SK-N-SH treated with all-trans-retinoic acid at 6 μM for 48 hours (cell line): Measurements from ENCODE around the gene DENND1A.

Experiments
- ATAC-seq: fragments of 200-7000 bp; cut with Tn5 transposase; 3 replicates; pipeline ENCODE4 v1.9.1; 2020; ENCODE audit warnings: mild to moderate bottlenecking, moderate library complexity
- ARNTL ChIP-seq: fragments of 450-650 bp; formaldehyde crosslinking; IDR thresholded peaks from 2 replicates; pipeline ENCODE4 v1.5.0; 2020; ENCODE audit warnings: low read depth, mild to moderate bottlenecking, moderate library complexity, borderline replicate concordance
- BACH2 ChIP-seq: fragments of 250-450 bp; sonication (Bioruptor Pico); IDR thresholded peaks from 2 replicates; pipeline ENCODE4 v1.9.0; 2021; ENCODE audit warnings: mild to moderate bottlenecking, borderline replicate concordance
- CSDC2 ChIP-seq: fragments of 250-450 bp; sonication (Bioruptor Pico); IDR thresholded peaks from 2 replicates; pipeline ENCODE4 v1.5.0; 2020; ENCODE audit warnings: mild to moderate bottlenecking, moderate library complexity
- ESRRG ChIP-seq: fragments of 250-450 bp; sonication (Bioruptor Pico); IDR thresholded peaks from 2 replicates; pipeline ENCODE4 v1.6.1; 2021; ENCODE audit warnings: mild to moderate bottlenecking
- GLIS3 ChIP-seq: fragments of 250-450 bp; sonication (Bioruptor Pico); IDR thresholded peaks from 2 replicates; pipeline ENCODE4 v1.5.0; 2020; ENCODE audit warnings: mild to moderate bottlenecking, moderate library complexity
- ISL1 ChIP-seq: fragments of 250-450 bp; sonication (Bioruptor Pico); IDR thresholded peaks from 2 replicates; pipeline ENCODE4 v2.1.2; 2022; ENCODE audit warnings: mild to moderate bottlenecking, moderate library complexity
- OSR1 ChIP-seq: fragments of 250-450 bp; sonication (Bioruptor Pico); IDR thresholded peaks from 2 replicates; pipeline ENCODE4 v1.8.0; 2022; ENCODE audit warnings: moderate library complexity, mild to moderate bottlenecking, inconsistent platforms
- PPARA ChIP-seq: fragments of 250-450 bp; sonication (Bioruptor Pico); IDR thresholded peaks from 2 replicates; pipeline ENCODE4 v1.5.0; 2020; ENCODE audit warnings: mild to moderate bottlenecking, borderline replicate concordance
- RARB ChIP-seq: fragments of 250-450 bp; sonication (Bioruptor Pico); IDR thresholded peaks from 2 replicates; pipeline ENCODE4 v1.8.0; 2021; ENCODE audit warnings: mild to moderate bottlenecking, moderate library complexity
- SNAI2 ChIP-seq: fragments of 250-450 bp; sonication (Bioruptor Pico); IDR thresholded peaks from 2 replicates; pipeline ENCODE4 v1.5.0; 2020; ENCODE audit warnings: mild to moderate bottlenecking, moderate library complexity
- TCF4 ChIP-seq: fragments of 250-450 bp; sonication (Bioruptor Pico); IDR thresholded peaks from 2 replicates; pipeline ENCODE4 v1.8.0; 2021; ENCODE audit warnings: mild to moderate bottlenecking, moderate library complexity, borderline replicate concordance
- TOX ChIP-seq: fragments of 250-450 bp; sonication (Bioruptor Pico); IDR thresholded peaks from 2 replicates; pipeline ENCODE4 v1.8.0; 2021; ENCODE audit warnings: mild to moderate bottlenecking, moderate library complexity, borderline replicate concordance
- ZFP3 ChIP-seq: fragments of 250-450 bp; sonication (Bioruptor Pico); IDR thresholded peaks from 2 replicates; pipeline ENCODE4 v1.5.0; 2020; ENCODE audit warnings: mild to moderate bottlenecking, moderate library complexity
- ZFP30 ChIP-seq: fragments of 450-650 bp; formaldehyde crosslinking; IDR thresholded peaks from 2 replicates; pipeline ENCODE4 v1.5.0; 2022; ENCODE audit warnings: mild to moderate bottlenecking, moderate library complexity
- ZNF565 ChIP-seq: fragments of 450-650 bp; formaldehyde crosslinking; conservative IDR thresholded peaks from 2 replicates; pipeline ENCODE4 v1.5.0; 2020; ENCODE audit warnings: low read depth, mild to moderate bottlenecking, moderate library complexity
- ZNF70 ChIP-seq: fragments of 450-650 bp; formaldehyde crosslinking; IDR thresholded peaks from 2 replicates; pipeline ENCODE4 v1.5.0; 2020; ENCODE audit warnings: mild to moderate bottlenecking, moderate library complexity
- ZNF8 ChIP-seq: fragments of 450-650 bp; formaldehyde crosslinking; IDR thresholded peaks from 2 replicates; pipeline ENCODE4 v1.5.0; 2020; ENCODE audit warnings: mild to moderate bottlenecking, moderate library complexity
- TF ChIP-seq, protein P1 (sequence below): fragments of 250-450 bp; sonication (Bioruptor Pico); IDR thresholded peaks from 2 replicates; pipeline ENCODE4 v1.5.1; 2020; ENCODE audit warnings: low read depth, mild to moderate bottlenecking, moderate library complexity
- TF ChIP-seq, protein P2 (sequence below): fragments of 250-450 bp; sonication (Bioruptor Pico); IDR thresholded peaks from 2 replicates; pipeline ENCODE4 v1.5.0; 2020; ENCODE audit warnings: mild to moderate bottlenecking, moderate library complexity
- TF ChIP-seq, protein P3 (sequence below): fragments of 250-450 bp; sonication (Bioruptor Pico); IDR thresholded peaks from 2 replicates; pipeline ENCODE4 v1.5.1; 2021; ENCODE audit warnings: mild to moderate bottlenecking, moderate library complexity
- TF ChIP-seq, protein P4 (sequence below): fragments of 250-450 bp; sonication (Bioruptor Pico); IDR thresholded peaks from 2 replicates; pipeline ENCODE4 v1.8.0; 2021; ENCODE audit warnings: low read depth, mild to moderate bottlenecking, moderate library complexity, borderline replicate concordance
- TF ChIP-seq, protein P5 (sequence below): fragments of 250-450 bp; sonication (Bioruptor Pico); IDR thresholded peaks from 2 replicates; pipeline ENCODE4 v1.8.0; 2020; ENCODE audit warnings: mild to moderate bottlenecking, moderate library complexity, borderline replicate concordance

DENND1A gene

DNA sequence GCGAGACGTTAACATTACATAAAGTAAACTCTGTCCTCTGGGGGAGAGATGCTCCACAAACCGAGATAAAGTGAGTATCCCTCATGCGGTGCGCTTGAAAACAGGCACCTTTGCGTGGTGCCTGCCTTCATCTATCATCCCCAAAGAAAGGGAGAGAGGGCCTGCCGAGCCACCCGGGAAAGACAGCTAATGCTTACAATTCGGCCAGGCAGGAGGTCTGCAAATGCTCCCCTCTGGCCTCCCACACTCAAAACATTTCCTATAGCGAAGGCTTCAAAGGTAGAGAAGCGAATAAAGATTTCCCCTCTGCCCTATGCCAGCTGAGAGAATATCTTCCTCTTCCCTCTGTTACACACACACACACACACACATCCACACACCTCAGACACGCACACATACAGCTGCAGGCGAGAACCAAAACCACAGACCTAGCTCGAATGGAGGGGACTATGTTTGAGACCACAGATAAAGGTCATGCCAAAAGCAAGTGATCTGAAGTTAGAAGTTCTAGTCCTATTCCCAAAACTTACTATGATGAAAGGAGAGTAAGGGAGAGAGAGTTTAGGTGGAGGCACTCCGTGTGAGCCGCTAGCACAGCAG is 441.1 kb downstream of the DENND1A start:
- no peak for ATAC-seq
- TF ChIP-seq ZNF70 (CRISPR knock-in tag): no peak
- TF ChIP-seq RARB (CRISPR knock-in tag): no peak

DNA sequence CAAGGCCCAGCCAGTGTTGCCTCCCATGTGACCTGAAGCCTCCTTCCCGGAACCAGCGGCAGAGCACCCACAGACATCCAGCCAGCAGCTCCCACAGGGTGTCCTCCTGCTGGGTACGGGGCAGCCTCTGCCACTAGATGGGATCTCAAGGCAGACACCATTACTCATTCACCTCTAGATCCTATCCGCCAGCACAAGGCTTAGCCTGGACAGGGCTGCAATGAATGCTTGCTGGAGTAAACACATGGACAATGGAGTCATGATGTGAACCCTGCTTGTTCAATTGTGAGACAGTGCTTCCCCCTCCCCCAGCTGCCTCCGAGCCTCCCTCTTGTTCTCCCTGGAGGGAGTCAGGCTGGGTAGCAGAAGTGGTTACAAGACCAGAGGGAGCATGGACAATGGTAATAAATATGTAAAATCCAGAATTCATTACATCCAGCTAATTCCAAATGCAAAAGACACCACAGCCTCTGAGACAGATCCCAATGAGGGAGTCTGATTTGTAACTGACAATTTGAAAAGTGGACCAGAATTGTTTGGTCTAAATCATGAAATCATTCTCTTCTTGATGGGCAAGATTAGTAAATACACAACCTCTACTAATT is 441.9 kb downstream of the DENND1A start:
- TF ChIP-seq, protein P1, sequence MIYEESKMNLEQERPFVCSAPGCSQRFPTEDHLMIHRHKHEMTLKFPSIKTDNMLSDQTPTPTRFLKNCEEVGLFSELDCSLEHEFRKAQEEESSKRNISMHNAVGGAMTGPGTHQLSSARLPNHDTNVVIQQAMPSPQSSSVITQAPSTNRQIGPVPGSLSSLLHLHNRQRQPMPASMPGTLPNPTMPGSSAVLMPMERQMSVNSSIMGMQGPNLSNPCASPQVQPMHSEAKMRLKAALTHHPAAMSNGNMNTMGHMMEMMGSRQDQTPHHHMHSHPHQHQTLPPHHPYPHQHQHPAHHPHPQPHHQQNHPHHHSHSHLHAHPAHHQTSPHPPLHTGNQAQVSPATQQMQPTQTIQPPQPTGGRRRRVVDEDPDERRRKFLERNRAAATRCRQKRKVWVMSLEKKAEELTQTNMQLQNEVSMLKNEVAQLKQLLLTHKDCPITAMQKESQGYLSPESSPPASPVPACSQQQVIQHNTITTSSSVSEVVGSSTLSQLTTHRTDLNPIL (CRISPR knock-in tag): no peak
- TF ChIP-seq ZNF70 (CRISPR knock-in tag): no peak
- TF ChIP-seq TCF4: no peak
- TF ChIP-seq, protein P2, sequence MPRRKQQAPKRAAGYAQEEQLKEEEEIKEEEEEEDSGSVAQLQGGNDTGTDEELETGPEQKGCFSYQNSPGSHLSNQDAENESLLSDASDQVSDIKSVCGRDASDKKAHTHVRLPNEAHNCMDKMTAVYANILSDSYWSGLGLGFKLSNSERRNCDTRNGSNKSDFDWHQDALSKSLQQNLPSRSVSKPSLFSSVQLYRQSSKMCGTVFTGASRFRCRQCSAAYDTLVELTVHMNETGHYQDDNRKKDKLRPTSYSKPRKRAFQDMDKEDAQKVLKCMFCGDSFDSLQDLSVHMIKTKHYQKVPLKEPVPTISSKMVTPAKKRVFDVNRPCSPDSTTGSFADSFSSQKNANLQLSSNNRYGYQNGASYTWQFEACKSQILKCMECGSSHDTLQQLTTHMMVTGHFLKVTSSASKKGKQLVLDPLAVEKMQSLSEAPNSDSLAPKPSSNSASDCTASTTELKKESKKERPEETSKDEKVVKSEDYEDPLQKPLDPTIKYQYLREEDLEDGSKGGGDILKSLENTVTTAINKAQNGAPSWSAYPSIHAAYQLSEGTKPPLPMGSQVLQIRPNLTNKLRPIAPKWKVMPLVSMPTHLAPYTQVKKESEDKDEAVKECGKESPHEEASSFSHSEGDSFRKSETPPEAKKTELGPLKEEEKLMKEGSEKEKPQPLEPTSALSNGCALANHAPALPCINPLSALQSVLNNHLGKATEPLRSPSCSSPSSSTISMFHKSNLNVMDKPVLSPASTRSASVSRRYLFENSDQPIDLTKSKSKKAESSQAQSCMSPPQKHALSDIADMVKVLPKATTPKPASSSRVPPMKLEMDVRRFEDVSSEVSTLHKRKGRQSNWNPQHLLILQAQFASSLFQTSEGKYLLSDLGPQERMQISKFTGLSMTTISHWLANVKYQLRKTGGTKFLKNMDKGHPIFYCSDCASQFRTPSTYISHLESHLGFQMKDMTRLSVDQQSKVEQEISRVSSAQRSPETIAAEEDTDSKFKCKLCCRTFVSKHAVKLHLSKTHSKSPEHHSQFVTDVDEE (CRISPR knock-in tag): no peak
- ATAC-seq: no peak

DNA sequence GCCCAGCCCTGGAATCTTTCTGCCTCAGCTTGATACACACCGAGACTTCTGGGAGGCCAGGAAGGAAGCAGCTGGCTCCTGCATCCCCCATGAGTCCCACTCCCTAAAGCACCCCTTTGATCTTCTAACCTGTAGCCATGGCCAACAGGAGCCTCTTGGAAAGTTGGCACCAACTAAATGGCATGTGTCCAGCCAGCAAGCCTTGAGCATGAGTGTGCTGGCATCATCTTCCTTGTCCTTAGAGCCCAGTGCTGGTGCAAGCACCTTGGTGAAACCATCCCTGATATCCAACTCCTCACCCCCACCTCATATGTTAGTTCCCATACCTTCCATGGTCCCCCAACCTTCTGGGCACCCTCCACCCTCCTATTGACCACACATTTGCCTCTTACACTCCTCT is 443.5 kb downstream of the DENND1A start:
- TF ChIP-seq GLIS3: no peak
- TF ChIP-seq, all 23 proteins: peak for 0
- no peak for ATAC-seq

DNA sequence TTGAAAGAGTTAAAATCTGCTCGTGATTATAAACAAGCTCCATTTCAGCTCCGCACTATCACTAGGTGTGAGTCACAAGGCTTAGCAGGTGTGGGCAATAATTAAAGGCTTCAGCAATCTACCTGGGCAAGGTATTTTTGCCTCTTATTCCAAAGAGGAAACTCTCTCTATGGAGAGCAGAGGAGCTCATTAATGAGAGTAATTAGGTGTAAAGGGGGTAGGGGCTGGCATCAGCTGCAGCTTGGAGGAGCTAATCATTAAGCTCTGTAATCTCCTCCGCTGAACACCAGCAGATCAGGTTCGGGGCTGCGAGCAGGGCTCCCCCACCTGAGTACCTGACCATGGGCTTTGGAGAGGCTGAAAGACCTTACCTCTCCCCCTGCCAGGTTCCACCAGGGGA is 444.7 kb downstream of the DENND1A start:
- ATAC-seq: no peak
- TF ChIP-seq ZFP3 (no peak), GLIS3 (no peak), SNAI2 (CRISPR knock-in tag) (no peak), ISL1 (CRISPR knock-in tag) (no peak), TOX (CRISPR knock-in tag) (no peak), CSDC2 (CRISPR knock-in tag) (no peak), ARNTL (no peak), ZNF70 (CRISPR knock-in tag) (no peak), ZNF8 (no peak), ESRRG (no peak), OSR1 (no peak), ZFP30 (no peak), ZNF565 (CRISPR knock-in tag) (no peak), BACH2 (CRISPR knock-in tag) (no peak), PPARA (CRISPR knock-in tag) (no peak)
- TF ChIP-seq, protein P3, sequence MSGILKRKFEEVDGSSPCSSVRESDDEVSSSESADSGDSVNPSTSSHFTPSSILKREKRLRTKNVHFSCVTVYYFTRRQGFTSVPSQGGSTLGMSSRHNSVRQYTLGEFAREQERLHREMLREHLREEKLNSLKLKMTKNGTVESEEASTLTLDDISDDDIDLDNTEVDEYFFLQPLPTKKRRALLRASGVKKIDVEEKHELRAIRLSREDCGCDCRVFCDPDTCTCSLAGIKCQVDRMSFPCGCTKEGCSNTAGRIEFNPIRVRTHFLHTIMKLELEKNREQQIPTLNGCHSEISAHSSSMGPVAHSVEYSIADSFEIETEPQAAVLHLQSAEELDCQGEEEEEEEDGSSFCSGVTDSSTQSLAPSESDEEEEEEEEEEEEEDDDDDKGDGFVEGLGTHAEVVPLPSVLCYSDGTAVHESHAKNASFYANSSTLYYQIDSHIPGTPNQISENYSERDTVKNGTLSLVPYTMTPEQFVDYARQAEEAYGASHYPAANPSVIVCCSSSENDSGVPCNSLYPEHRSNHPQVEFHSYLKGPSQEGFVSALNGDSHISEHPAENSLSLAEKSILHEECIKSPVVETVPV: no peak
- TF ChIP-seq, protein P4, sequence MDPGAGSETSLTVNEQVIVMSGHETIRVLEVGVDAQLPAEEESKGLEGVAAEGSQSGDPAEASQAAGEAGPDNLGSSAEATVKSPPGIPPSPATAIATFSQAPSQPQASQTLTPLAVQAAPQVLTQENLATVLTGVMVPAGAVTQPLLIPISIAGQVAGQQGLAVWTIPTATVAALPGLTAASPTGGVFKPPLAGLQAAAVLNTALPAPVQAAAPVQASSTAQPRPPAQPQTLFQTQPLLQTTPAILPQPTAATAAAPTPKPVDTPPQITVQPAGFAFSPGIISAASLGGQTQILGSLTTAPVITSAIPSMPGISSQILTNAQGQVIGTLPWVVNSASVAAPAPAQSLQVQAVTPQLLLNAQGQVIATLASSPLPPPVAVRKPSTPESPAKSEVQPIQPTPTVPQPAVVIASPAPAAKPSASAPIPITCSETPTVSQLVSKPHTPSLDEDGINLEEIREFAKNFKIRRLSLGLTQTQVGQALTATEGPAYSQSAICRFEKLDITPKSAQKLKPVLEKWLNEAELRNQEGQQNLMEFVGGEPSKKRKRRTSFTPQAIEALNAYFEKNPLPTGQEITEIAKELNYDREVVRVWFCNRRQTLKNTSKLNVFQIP (CRISPR knock-in tag): no peak
- TF ChIP-seq, protein P5, sequence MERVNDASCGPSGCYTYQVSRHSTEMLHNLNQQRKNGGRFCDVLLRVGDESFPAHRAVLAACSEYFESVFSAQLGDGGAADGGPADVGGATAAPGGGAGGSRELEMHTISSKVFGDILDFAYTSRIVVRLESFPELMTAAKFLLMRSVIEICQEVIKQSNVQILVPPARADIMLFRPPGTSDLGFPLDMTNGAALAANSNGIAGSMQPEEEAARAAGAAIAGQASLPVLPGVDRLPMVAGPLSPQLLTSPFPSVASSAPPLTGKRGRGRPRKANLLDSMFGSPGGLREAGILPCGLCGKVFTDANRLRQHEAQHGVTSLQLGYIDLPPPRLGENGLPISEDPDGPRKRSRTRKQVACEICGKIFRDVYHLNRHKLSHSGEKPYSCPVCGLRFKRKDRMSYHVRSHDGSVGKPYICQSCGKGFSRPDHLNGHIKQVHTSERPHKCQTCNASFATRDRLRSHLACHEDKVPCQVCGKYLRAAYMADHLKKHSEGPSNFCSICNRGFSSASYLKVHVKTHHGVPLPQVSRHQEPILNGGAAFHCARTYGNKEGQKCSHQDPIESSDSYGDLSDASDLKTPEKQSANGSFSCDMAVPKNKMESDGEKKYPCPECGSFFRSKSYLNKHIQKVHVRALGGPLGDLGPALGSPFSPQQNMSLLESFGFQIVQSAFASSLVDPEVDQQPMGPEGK: no peak
- TF ChIP-seq, protein P2 (CRISPR knock-in tag): no peak
